HEK293 (cell line): ENCODE measurements around the gene CFP.

ENCODE experiments used
- KLF7 ChIP-seq: fragments of 450-650 bp; formaldehyde crosslinking; IDR thresholded peaks from 2 replicates; pipeline ENCODE4 v1.5.1; 2016; ENCODE audit warnings: missing biosample characterization, missing genetic modification characterization, borderline replicate concordance
- YY1 ChIP-seq: fragments of 450-650 bp; formaldehyde crosslinking; IDR thresholded peaks from 2 replicates; pipeline ENCODE4 v1.5.1; 2018; ENCODE audit warnings: missing biosample characterization, missing genetic modification characterization
- YY2 ChIP-seq: fragments of 450-650 bp; formaldehyde crosslinking; IDR thresholded peaks from 2 replicates; pipeline ENCODE4 v1.5.1; 2016; ENCODE audit warnings: missing biosample characterization, missing genetic modification characterization
- ZFP41 ChIP-seq: fragments of 450-650 bp; formaldehyde crosslinking; IDR thresholded peaks from 2 replicates; pipeline ENCODE4 v1.5.1; 2016; ENCODE audit warnings: missing biosample characterization, missing genetic modification characterization, borderline replicate concordance
- ZNF274 ChIP-seq, 2 experiments: fragments of 200-500 bp in 1 of 2; fragments of 450-650 bp in 1 of 2; sonication (Bioruptor generic) in 1 of 2; formaldehyde crosslinking in 1 of 2; IDR thresholded peaks; 2 replicates each; pipeline versions ENCODE4 v1.5.1 to v1.6.1; 2014 to 2016; ENCODE audit warnings: borderline replicate concordance in 1 of 2, inconsistent platforms in 1 of 2, low read length in 1 of 2, missing biosample characterization in 1 of 2, missing genetic modification characterization in 1 of 2
- ZNF776 ChIP-seq: fragments of 450-650 bp; formaldehyde crosslinking; IDR thresholded peaks from 2 replicates; pipeline ENCODE4 v1.5.0; 2017; ENCODE audit warnings: missing biosample characterization, missing genetic modification characterization, borderline replicate concordance
- TF ChIP-seq, protein P1 (sequence below): fragments of 450-650 bp; formaldehyde crosslinking; IDR thresholded peaks from 2 replicates; pipeline ENCODE4 v1.5.1; 2016; ENCODE audit warnings: missing biosample characterization, missing genetic modification characterization
- TF ChIP-seq, protein P2 (sequence below): fragments of 450-650 bp; formaldehyde crosslinking; IDR thresholded peaks from 2 replicates; pipeline ENCODE4 v1.5.1; 2016; ENCODE audit warnings: missing biosample characterization, missing genetic modification characterization

DNA sequence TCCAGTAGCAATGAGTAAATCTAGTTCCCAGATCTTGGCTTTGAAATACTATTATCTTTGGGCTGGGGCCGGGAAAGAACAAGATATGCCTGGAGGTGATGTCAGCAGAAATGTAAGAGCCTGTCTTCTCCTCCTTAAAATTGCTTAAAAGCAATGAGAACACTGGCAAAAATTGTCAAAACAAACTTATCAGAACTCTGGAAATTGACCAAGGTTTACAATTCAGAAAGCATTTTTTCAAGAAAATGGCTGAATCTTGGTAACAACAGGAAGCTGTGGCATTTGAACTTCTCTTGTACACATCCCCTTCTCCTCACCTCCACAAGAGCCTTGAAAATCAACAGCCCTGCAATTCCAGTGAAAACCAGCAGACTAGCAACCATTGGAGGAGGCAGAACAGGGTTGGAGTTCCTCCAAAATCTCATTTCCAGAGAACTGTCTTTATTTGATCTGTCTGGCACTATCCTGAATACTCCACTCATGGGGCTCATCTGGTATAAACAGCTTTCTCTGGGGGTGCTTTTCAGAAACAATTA is 33.9 kb downstream of the CFP start:
- TF ChIP-seq KLF7 (tag by site-specific recombination) (no peak), YY1 (no peak), ZNF776 (tag by site-specific recombination) (no peak), ZFP41 (no peak), ZNF274 (IDR thresholded peaks at IDR 0.05; ENCODE audit: low read length) (no peak), ZNF274 (tag by site-specific recombination; IDR thresholded peaks at IDR 0.05; ENCODE audit: borderline replicate concordance) (no peak), YY2 (no peak)
- TF ChIP-seq, protein P1, sequence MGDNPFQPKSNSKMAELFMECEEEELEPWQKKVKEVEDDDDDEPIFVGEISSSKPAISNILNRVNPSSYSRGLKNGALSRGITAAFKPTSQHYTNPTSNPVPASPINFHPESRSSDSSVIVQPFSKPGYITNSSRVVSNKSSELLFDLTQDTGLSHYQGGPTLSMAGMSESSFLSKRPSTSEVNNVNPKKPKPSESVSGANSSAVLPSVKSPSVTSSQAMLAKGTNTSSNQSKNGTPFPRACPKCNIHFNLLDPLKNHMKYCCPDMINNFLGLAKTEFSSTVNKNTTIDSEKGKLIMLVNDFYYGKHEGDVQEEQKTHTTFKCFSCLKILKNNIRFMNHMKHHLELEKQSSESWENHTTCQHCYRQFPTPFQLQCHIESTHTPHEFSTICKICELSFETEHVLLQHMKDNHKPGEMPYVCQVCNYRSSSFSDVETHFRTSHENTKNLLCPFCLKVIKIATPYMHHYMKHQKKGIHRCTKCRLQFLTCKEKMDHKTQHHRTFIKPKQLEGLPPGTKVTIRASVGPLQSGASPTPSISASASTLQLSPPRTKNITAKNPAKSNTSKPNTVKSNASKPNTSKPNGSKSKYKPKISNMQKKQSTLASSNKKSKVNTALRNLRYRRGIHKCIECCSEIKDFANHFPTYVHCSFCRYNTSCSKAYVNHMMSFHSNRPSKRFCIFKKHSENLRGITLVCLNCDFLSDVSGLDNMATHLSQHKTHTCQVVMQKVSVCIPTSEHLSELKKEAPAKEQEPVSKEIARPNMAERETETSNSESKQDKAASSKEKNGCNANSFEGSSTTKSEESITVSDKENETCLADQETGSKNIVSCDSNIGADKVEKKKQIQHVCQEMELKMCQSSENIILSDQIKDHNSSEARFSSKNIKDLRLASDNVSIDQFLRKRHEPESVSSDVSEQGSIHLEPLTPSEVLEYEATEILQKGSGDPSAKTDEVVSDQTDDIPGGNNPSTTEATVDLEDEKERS (tag by site-specific recombination), result no peak
- TF ChIP-seq, protein P2, sequence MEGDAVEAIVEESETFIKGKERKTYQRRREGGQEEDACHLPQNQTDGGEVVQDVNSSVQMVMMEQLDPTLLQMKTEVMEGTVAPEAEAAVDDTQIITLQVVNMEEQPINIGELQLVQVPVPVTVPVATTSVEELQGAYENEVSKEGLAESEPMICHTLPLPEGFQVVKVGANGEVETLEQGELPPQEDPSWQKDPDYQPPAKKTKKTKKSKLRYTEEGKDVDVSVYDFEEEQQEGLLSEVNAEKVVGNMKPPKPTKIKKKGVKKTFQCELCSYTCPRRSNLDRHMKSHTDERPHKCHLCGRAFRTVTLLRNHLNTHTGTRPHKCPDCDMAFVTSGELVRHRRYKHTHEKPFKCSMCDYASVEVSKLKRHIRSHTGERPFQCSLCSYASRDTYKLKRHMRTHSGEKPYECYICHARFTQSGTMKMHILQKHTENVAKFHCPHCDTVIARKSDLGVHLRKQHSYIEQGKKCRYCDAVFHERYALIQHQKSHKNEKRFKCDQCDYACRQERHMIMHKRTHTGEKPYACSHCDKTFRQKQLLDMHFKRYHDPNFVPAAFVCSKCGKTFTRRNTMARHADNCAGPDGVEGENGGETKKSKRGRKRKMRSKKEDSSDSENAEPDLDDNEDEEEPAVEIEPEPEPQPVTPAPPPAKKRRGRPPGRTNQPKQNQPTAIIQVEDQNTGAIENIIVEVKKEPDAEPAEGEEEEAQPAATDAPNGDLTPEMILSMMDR (tag by site-specific recombination), result no peak
